HEK293T (cell line): ENCODE measurements around the gene ISM2.

Experiments used
- FOXA1 ChIP-seq: fragments of 450-650 bp; IDR thresholded peaks from 2 replicates; pipeline ENCODE4 v1.6.1; 2016; ENCODE audit warnings: mild to moderate bottlenecking
- L3MBTL2 ChIP-seq: fragments of 450-650 bp; conservative IDR thresholded peaks from 2 replicates; pipeline ENCODE4 v1.6.1; 2016; ENCODE audit warnings: mild to moderate bottlenecking
- SP1 ChIP-seq: fragments of 450-650 bp; IDR thresholded peaks from 2 replicates; pipeline ENCODE4 v1.6.1; 2017
- SUZ12 ChIP-seq: fragments of 450-650 bp; IDR thresholded peaks from 2 replicates; pipeline ENCODE4 v1.6.1; 2016; ENCODE audit warnings: mild to moderate bottlenecking
- ZNF384 ChIP-seq: fragments of 450-650 bp; IDR thresholded peaks from 2 replicates; pipeline ENCODE4 v1.6.1; 2016

- TF ChIP-seq ZNF384 (no peak), SP1 (no peak), FOXA1 (no peak), L3MBTL2 (no peak), SUZ12 (no peak)
These were observed 31.3 kb upstream of the ISM2 start for GRCh38 chr14:77529963-77530362.
